H9 (cell line): ENCODE data around the gene CROCC2. TPM values are rescaled to one million over a fixed set of nuclear protein-coding genes. Genes with fewer than 3 reads are reported as not detected.

Source experiments
- DNase-seq: peaks from one replicate; pipeline ENCODE4 v3.0.0-alpha.2; 2017
- H2AFZ ChIP-seq: one replicate; pipeline ENCODE4 v1.6.1; 2013; ENCODE audit warnings: mild to moderate bottlenecking, low read length, control low read depth, moderate library complexity
- H2AK5ac ChIP-seq: 2 replicates; pipeline ENCODE4 v1.6.1; 2013; ENCODE audit warnings: low read length, control low read depth, mixed read lengths; ENCODE audit not compliant: insufficient read length
- H2BK120ac ChIP-seq: one replicate; pipeline ENCODE4 v1.6.1; 2013; ENCODE audit warnings: low read depth, mild to moderate bottlenecking, low read length, control low read depth, inconsistent platforms; ENCODE audit not compliant: poor library complexity, severe bottlenecking
- H2BK12ac ChIP-seq: 2 replicates; pipeline ENCODE4 v1.6.1; 2013; ENCODE audit warnings: low read length, control low read depth, mixed read lengths, low read depth; ENCODE audit not compliant: insufficient read length
- H2BK15ac ChIP-seq: 2 replicates; pipeline ENCODE4 v1.6.1; 2013; ENCODE audit warnings: low read depth, low read length, control low read depth
- H2BK20ac ChIP-seq: one replicate; pipeline ENCODE4 v1.6.1; 2013; ENCODE audit warnings: low read depth, mild to moderate bottlenecking, low read length, control low read depth, inconsistent platforms; ENCODE audit not compliant: poor library complexity, severe bottlenecking
- H2BK5ac ChIP-seq: 2 replicates; pipeline ENCODE4 v1.6.1; 2013; ENCODE audit warnings: low read length, control low read depth, mixed read lengths; ENCODE audit not compliant: insufficient read length
- H3K14ac ChIP-seq: 2 replicates; pipeline ENCODE4 v1.6.1; 2013; ENCODE audit warnings: low read length, control low read depth; ENCODE audit not compliant: insufficient read depth
- H3K18ac ChIP-seq: 2 replicates; pipeline ENCODE4 v1.6.1; 2013; ENCODE audit warnings: low read depth, mild to moderate bottlenecking, mixed read lengths, low read length, control low read depth; ENCODE audit not compliant: insufficient read length
- H3K23ac ChIP-seq: 2 replicates; pipeline ENCODE4 v1.6.1; 2013; ENCODE audit warnings: low read length, control low read depth, mixed read lengths, low read depth; ENCODE audit not compliant: insufficient read length
- H3K23me2 ChIP-seq: 2 replicates; pipeline ENCODE4 v1.6.1; 2013; ENCODE audit warnings: low read depth, mild to moderate bottlenecking, mixed read lengths, low read length, control low read depth; ENCODE audit not compliant: insufficient read length, poor library complexity, severe bottlenecking
- H3K27ac ChIP-seq: 2 replicates; pipeline ENCODE4 v1.5.1; 2013; ENCODE audit warnings: low read length, control low read depth, mixed read lengths, low read depth; ENCODE audit not compliant: insufficient read length
- H3K27me3 ChIP-seq: 2 replicates; pipeline ENCODE4 v1.6.1; 2013; ENCODE audit warnings: low read length, control low read depth, inconsistent platforms; ENCODE audit not compliant: insufficient read depth
- H3K4ac ChIP-seq: 2 replicates; pipeline ENCODE4 v1.6.1; 2013; ENCODE audit warnings: low read depth, mild to moderate bottlenecking, control low read depth, inconsistent platforms, low read length, moderate library complexity
- H3K4me1 ChIP-seq: 2 replicates; pipeline ENCODE4 v1.6.1; 2013; ENCODE audit warnings: low read length, control low read depth, inconsistent platforms; ENCODE audit not compliant: insufficient read depth
- H3K4me2 ChIP-seq: 2 replicates; pipeline ENCODE4 v1.6.1; 2013; ENCODE audit warnings: low read length, control low read depth, mixed read lengths; ENCODE audit not compliant: insufficient read length, insufficient read depth
- H3K56ac ChIP-seq: 2 replicates; pipeline ENCODE4 v1.6.1; 2013; ENCODE audit warnings: low read depth, mild to moderate bottlenecking, mixed read lengths, low read length, control low read depth; ENCODE audit not compliant: insufficient read length
- H3K79me1 ChIP-seq: 2 replicates; pipeline ENCODE4 v1.6.1; 2013; ENCODE audit warnings: low read depth, mild to moderate bottlenecking, moderate library complexity, low read length, control low read depth, inconsistent platforms; ENCODE audit not compliant: insufficient read depth, poor library complexity, severe bottlenecking
- H3K79me2 ChIP-seq: 2 replicates; pipeline ENCODE4 v1.6.1; 2013; ENCODE audit warnings: low read length, control low read depth, inconsistent platforms; ENCODE audit not compliant: insufficient read depth
- H3K9ac ChIP-seq: 2 replicates; pipeline ENCODE4 v1.6.1; 2013; ENCODE audit warnings: low read length, control low read depth, mixed read lengths; ENCODE audit not compliant: insufficient read length; ENCODE audit errors: extremely low read depth
- H3K9me3 ChIP-seq: one replicate; pipeline ENCODE4 v1.6.1; 2013; ENCODE audit warnings: low read depth, low read length, inconsistent platforms; ENCODE audit not compliant: control insufficient read depth
- H3T11ph ChIP-seq: one replicate; pipeline ENCODE4 v1.6.1; 2013; ENCODE audit warnings: mild to moderate bottlenecking, low read length, control low read depth, inconsistent platforms
- H4K20me1 ChIP-seq: one replicate; pipeline ENCODE4 v1.6.1; 2013; ENCODE audit not compliant: control insufficient read depth, insufficient read length, insufficient read depth
- H4K5ac ChIP-seq: 2 replicates; pipeline ENCODE4 v1.6.1; 2013; ENCODE audit warnings: low read depth, mild to moderate bottlenecking, mixed read lengths, low read length, control low read depth; ENCODE audit not compliant: insufficient read length
- H4K8ac ChIP-seq: replicated peaks from 2 replicates; pipeline ENCODE4 v1.6.1; 2013; ENCODE audit warnings: low read length, control low read depth, mixed read lengths, low read depth; ENCODE audit not compliant: insufficient read length
- H4K91ac ChIP-seq: 2 replicates; pipeline ENCODE4 v1.6.1; 2013; ENCODE audit warnings: low read depth, mild to moderate bottlenecking, moderate library complexity, mixed read lengths, low read length, control low read depth; ENCODE audit not compliant: insufficient read length
- H3K27ac Mint-ChIP-seq, 3 experiments: 2 replicates in 2 of 3; 3 replicates in 1 of 3; pipeline ENCODE4 v1.8.0; 2020 to 2021; ENCODE audit warnings: mixed read lengths in 3 of 3, mild to moderate bottlenecking in 1 of 3, moderate library complexity in 1 of 3
- H3K27me3 Mint-ChIP-seq: 2 replicates; pipeline ENCODE4 v1.8.0; 2021; ENCODE audit warnings: low read depth, mild to moderate bottlenecking, moderate library complexity, mixed read lengths
- H3K36me3 Mint-ChIP-seq, 3 experiments: 2 replicates in 2 of 3; 3 replicates in 1 of 3; pipeline ENCODE4 v1.8.0; 2020 to 2021; ENCODE audit warnings: low read depth in 3 of 3, mixed read lengths in 3 of 3; ENCODE audit not compliant: insufficient read depth in 1 of 3
- H3K4me1 Mint-ChIP-seq, 2 experiments: 2 replicates each; pipeline ENCODE4 v1.8.0; 2020; ENCODE audit warnings: mixed read lengths in 2 of 2
- H3K4me3 Mint-ChIP-seq, 2 experiments: 2 replicates in 1 of 2; 3 replicates in 1 of 2; pipeline ENCODE4 v1.8.0; 2020 to 2021; ENCODE audit warnings: mild to moderate bottlenecking in 2 of 2, mixed read lengths in 2 of 2, moderate library complexity in 1 of 2
- H3K9me3 Mint-ChIP-seq, 2 experiments: 2 replicates in 1 of 2; 3 replicates in 1 of 2; pipeline ENCODE4 v1.8.0; 2020; ENCODE audit warnings: mild to moderate bottlenecking in 2 of 2, mixed read lengths in 2 of 2, moderate library complexity in 1 of 2
- CTCF ChIP-seq: fragments of 200-600 bp; sonication (generic); conservative IDR thresholded peaks from 3 replicates; pipeline ENCODE4 v1.8.0; 2021; ENCODE audit warnings: antibody characterized with exemption, mild to moderate bottlenecking
- WGBS: extraction: QIAGEN DNeasy Blood & Tissue Kit; methylation state at CpG from one replicate; pipeline ENCODE4 v1.1.7; 2013; ENCODE audit warnings: missing lambda C conversion rate, low lambda C conversion rate, mixed read lengths; ENCODE audit not compliant: insufficient read length; ENCODE audit errors: extremely low coverage; 5-methylcytosine and 5-hydroxymethylcytosine counted together
- total RNA-seq: library from RNA; stranded (reverse); gene quantifications from 2 replicates; pipeline ENCODE4 v1.2.1, GENCODE V29; 2021

CROCC2 gene
- total RNA-seq, 1 experiment from 2014 or later, result not detected

- H4K8ac ChIP-seq, result no peak overlapping the region
- no peaks in the 10 kb centered on the region for H3K79me2 ChIP-seq
- no peak overlapping the region for H3K27ac ChIP-seq
- no peak overlapping the region for H4K5ac ChIP-seq
- H2BK120ac ChIP-seq, result no peak overlapping the region
- no CpG with 5 or more reads among the region's 13 CpGs for WGBS
- no peak overlapping the region for H3K18ac ChIP-seq
- Mint-ChIP-seq H3K27me3 (peaks cover 2% of the 10 kb centered on the region), H3K4me3 (no peak overlapping the region), H3K36me3 (no peaks in the 10 kb centered on the region), H3K27ac (no peak overlapping the region), H3K9me3 (no peaks in the 10 kb centered on the region), H3K4me1 (peaks cover 2 to 4% of the 10 kb centered on the region in 2 experiments; a peak in 2 of 4 replicates)
- no peak for TF ChIP-seq CTCF
- H2BK20ac ChIP-seq, result no peak overlapping the region
- H2BK15ac ChIP-seq, result no peak overlapping the region
- H3K23ac ChIP-seq, result no peak overlapping the region
- H3K23me2 ChIP-seq, result no peaks in the 10 kb centered on the region
- H3K14ac ChIP-seq, result no peak overlapping the region
- no peak overlapping the region for H4K91ac ChIP-seq
- H3K4me1 ChIP-seq, result no peaks in the 10 kb centered on the region
- H2BK5ac ChIP-seq, result no peak overlapping the region
- no peak overlapping the region for H2BK12ac ChIP-seq
- H3K27me3 ChIP-seq, result no peaks in the 10 kb centered on the region
- H2AK5ac ChIP-seq, result no peak overlapping the region
- no peak overlapping the region for H3T11ph ChIP-seq
- H3K4me2 ChIP-seq, result no peak overlapping the region
- H2AFZ ChIP-seq, result no peak overlapping the region
- peak; percentile 19 for DNase-seq
- H3K56ac ChIP-seq, result no peak overlapping the region
- H3K9ac ChIP-seq, result no peak overlapping the region
- H3K9me3 ChIP-seq, result no peaks in the 10 kb centered on the region
- no peaks in the 10 kb centered on the region for H4K20me1 ChIP-seq
- H3K4ac ChIP-seq, result no peak overlapping the region
- H3K79me1 ChIP-seq, result no peaks in the 10 kb centered on the region
Measured at GRCh38 chr2:240921311-240921994, 15.3 kb downstream of the CROCC2 start.
